Measurements from ENCODE around the gene TRIM52.
"Not testable (repeated sequence)": the region's sequence is repeated elsewhere in the genome, so short reads cannot be mapped to it uniquely, and the experiment has no call there.

The TRIM52 gene

GRCh38 chr5:181260720-181261319 is at the start of gene TRIM52:
Gene TRIM52, minus strand, starts transcription at chr5:181261143. Its CDS starts 330 bp downstream, at chr5:181260813.
- peak; percentile 87 to 88 for DNase-seq

GRCh38 chr5:181287331-181287730 is 26.4 kb upstream of the TRIM52 start:
- not testable (repeated sequence) for DNase-seq

GRCh38 chr5:181285962-181286705 is 25.2 kb upstream of the TRIM52 start:
- DNase-seq = not testable (repeated sequence)

GRCh38 chr5:181283841-181284755 is 23.2 kb upstream of the TRIM52 start:
- DNase-seq = not testable (repeated sequence)

GRCh38 chr5:181283347-181283746 is 22.4 kb upstream of the TRIM52 start:
- no peak for DNase-seq

DNA sequence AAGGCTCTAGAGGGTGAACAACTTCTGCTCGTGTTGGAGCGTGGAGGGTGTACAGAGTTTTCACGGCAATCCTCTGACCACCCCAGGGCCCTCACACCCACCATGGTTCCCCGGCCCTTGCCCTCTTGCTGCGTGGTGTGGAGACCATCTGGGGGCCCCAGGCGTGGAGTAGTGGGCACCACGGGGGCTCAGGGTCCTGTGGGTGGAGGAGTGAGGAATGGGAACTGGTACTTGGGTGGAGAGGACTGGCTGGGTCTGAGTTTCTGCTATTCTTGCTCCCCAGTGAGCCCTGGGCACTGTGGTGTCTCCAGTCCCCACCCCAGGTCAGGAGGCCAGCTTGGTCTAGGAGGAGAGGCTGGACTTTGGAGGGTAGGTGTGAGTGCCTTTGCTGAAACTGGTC is 21.9 kb upstream of the TRIM52 start:
- DNase-seq = no peak

DNA sequence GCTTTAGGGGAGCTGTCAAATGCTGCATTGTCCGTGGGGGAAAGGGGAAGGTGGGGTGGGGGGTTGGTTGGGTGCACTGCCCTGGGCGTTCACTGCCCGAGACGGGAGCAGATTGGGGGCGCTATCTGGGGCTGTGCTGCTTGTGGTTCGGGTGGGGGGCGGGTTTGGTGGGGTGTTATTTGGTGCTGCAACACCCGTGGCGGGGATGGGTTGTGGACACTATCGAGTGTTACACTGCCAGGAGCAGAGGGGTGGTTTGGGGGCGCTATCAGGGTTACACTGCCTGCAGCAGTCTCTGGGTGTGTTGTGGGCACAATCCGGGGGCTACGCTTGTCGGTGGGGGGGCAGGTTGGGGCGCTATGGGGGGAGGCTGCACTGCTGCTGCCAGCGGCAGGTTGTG is 21.5 kb upstream of the TRIM52 start:
- DNase-seq = not testable (repeated sequence)

DNA sequence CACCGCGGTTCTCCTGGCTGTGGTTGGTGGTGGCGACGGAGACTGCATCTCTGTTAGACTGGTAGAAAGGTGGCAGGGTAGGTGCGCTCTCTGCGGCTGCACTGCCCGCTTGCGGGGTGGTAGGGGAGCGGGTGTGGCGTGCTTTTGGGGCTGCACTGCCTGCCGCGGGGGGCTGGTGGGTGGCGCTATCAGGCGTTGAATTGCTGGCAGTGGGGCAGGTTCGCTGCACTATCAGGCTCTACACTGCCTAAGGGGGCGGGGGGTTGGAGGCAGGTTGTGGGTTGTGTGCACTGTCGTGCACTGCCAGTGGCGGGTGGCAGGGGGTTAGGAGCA is 21.0 kb upstream of the TRIM52 start:
- no peak for DNase-seq

DNA sequence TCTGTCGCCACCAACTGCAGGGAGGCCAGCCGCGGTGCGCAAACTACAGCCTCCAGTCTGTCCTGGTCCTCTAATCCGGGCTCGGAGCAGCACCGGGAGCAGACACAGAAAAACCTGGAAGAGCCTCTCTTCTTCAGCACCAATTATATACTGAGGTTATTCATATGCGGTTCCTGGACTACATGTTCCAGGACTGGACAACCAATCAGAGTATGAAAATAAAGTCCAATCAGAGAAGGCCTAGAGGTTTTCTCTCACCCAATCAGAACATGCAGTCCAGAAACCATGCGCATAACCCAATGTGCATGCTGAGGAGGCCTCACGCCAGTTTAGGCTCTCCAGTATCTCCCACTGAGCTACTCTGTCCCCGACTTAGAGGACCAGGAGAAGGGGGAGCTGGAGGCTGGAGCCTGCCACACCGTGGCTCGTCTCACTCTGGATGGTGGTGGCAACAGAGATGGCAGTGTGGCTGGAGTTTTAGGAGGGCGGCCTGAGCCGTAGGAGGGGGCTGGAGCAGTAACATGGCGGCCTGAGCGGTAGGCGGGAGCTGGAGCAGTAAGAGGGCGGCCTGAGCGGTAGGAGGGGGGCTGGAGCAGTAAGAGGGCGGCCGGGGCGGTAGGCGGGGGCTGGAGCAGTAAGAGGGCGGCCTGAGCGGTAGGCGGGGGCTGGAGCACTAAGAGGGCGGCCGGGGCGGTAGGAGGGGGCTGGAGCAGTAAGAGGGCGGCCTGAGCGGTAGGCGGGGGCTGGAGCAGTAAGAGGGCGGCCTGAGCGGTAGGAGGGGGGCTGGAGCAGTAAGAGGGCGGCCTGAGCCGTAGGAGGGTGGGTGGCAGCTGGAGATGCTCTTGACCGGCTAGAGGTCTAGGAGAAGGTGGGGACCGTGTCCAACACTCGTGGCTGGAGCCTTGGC is 20.4 kb upstream of the TRIM52 start:
- DNase-seq = no peak

DNA sequence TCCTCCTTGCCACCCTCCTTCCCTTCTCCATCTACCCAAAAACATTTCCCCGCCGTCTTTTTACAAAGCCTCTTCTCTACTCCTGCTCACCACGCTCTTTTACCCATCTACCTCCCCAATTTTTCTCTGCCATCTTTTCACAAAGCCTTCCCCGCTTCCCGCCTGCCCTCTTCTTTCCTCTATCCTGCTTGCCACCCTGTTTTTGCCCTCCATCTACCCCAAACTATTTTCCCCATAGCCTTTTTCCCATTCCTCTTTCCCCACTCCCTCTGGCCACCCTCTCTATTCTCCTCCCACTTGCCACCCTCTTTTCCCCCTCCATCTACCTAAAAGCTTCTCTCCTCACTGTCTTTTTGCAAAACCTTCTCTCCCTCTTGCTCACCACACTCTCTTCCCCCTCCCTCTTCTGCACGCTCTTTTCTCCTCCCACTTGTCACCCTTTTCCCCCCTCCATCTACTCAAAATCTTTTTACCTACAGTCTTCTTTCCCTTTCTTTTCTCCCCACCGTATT is 19.4 kb upstream of the TRIM52 start:
- DNase-seq = no peak

DNA sequence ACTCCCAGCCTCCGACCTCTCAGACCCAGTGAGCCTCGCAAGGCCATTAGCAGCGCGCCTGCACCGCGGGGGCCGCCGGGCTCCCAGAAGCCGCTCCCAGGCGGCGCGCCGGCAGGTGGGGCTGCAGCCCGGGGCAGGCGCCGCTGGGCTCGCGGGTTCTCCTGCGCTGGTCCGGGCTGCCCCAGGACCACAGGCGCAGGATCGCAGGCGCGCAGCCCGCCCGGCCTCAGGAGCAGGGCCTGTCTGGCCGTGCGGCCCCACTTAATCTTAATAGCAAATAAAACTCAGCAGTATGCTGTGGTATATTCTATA is 12.4 kb upstream of the TRIM52 start:
- DNase-seq = not testable (repeated sequence)

- DNase-seq = no peak
Observed at GRCh38 chr5:181271081-181271480, 10.1 kb upstream of the TRIM52 start.

DNA sequence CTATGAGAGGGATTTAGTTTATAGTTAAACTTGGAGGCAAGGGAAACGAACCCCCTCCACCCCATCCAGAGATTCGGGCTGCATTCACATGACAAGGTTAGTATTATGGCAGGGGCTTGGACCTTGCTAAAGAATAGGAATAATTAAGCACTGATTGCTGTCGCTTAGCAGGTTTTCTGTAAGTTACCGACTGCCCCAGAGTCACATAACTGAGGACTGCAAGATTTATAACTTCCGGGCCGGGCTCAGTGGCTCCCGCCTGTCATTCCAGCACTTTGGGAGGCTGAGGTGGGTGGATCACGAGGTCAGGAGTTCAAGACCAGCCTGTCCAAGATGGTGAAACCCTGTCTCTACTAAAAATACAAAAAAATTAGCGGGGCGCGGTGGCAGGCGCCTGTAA is 7.0 kb upstream of the TRIM52 start:
- DNase-seq = not testable (repeated sequence)

DNA sequence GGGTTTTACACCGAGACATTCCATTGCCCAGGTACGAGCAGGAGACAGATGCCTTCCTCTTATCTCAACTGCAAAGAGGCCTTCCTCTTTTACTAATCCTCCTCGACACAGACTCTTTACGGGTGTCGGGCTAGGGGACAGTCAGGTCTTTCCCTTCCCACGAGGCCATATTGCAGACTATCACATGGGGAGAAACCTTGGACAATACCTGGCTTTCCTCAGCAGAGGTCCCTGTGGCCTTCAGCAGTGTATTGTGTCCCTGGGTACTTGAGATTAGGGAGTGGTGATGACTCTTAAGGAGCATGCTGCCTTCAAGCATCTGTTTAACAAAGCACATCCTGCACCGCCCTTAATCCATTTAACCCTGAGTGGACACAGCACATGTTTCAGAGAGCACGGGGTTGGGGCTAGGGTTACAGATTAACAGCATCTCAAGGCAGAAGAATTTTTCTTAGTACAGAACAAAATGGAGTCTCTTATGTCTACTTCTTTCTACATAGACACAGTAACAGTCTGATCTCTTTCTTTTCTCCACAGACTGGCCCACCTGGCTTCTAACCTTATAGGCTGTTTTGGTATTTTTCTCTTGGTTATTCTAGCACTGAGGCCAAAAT is 6.5 kb upstream of the TRIM52 start:
- not testable (repeated sequence) for DNase-seq

DNA sequence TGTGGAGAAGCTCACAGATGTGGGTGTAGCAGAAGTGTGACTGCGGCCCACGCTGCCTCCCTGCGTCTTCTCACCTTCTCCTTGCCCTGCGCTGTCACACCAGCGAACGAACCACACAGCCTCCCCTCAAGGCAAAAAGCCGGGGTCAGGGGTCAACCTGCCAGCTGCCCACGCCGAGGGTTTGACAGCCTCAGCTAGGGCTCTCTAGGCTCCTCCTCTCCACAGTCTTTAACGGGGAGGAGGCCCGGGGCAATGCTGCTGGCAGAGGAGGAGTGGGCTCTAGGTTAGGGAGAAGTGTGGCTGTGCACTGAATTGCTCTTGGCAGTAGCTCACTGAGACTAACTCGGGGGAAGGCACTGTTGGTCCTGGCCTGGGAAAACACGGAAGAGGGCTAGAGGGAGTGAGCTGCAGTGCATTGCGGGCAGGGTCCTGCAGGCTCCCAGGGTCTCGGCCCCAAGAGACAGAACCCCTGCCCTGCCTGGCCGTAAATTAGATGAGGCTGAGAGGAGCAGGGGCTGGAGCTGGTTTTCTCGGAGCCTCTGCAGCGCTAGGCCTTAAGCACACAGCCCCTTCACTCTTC is 4.2 kb upstream of the TRIM52 start:
- no peak for DNase-seq

GRCh38 chr5:181263633-181264032 is 2.7 kb upstream of the TRIM52 start:
- no peak for DNase-seq

DNA sequence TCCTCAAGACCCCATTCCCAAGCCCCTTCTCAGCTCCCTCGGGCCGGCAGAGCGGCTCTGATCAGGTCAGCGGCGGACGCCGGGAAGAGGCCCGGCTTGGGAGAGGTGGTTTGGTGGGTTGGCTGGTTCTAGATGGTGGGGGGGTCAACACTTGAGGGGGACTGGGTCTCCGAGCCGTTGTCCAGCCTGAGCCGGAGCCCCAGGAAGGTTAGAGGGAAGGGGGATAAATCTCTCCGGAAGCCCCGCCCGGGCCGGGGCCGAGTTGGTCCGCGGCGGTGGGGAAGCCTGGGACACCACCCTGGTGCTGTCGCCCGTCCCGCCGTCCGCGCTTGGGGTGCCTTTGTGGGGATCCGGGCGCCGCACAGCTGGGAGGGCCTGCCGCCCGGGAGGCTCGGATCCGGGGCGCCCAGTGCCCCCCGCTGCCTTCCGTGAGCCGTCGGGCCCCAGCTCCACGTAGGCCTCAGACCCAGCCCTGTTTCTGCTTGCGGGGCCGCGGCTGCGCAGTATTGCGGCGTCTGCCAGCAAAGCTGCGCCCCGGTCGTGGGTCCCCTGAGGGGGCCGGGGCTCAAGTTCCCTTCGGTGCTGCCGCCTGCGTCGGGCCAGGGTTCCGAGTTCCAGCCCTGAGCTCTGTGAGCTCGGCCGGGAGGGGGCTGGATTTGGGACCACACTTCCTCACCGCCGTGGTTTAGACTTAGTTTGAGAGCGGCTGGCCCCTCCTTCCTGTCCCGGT is 542 bp upstream of the TRIM52 start:
- peak; percentile 68 to 69 for DNase-seq

- no peak for DNase-seq
Observed at GRCh38 chr5:181259974-181260719, 796 bp downstream of the TRIM52 start.

GRCh38 chr5:181259283-181259682 is 1.7 kb downstream of the TRIM52 start:
- DNase-seq = no peak

GRCh38 chr5:181258576-181258975 is 2.4 kb downstream of the TRIM52 start:
- DNase-seq = no peak

Measured in stimulated activated CD4-positive, alpha-beta T cell treated with anti-CD3 and anti-CD28 coated beads, Interleukin-4, amount 100 ng/mL, for 4 hours (primary cell).